Endothelial cell of umbilical vein (primary cell): ENCODE measurements around the gene RSPH1. TPM values are rescaled to one million over a fixed set of nuclear protein-coding genes. Genes with fewer than 3 reads are reported as not detected.

Experiments
- BruUV-seq: library from RNA; stranded (reverse); fragments of 400-500 nt; replicated peaks from 2 replicates; lab custom pipeline; 2021; lab: Mats Ljungman, UMichigan
- CTCF ChIA-PET: fragments of 300-600, 350-600 bp; sonication (Branson Sonifier 250); formaldehyde crosslinking; loops from one replicate; lab custom pipeline; 2021; ENCODE audit warnings: antibody characterized with exemption, inconsistent platforms; lab: Charles Lee
- POLR2A ChIA-PET: fragments of 300-600, 350-600 bp; sonication (Branson Sonifier 250); formaldehyde crosslinking; loops from one replicate; lab custom pipeline; 2021; ENCODE audit warnings: antibody characterized with exemption, inconsistent platforms; lab: Charles Lee
- DNase-seq: peaks from one replicate; pipeline ENCODE4 v3.0.0-alpha.2; 2011; ENCODE audit warnings: low read depth, low spot score
- FAIRE-seq: peaks from 2 replicates; lab custom pipeline; 2011; peaks lifted over from hg19 to GRCh38; lab: Jason Lieb, UNC
- H2AFZ ChIP-seq: 2 replicates; pipeline ENCODE4 v1.6.0; 2012; ENCODE audit warnings: low read depth, low read length, control low read depth, inconsistent platforms
- H3K27ac ChIP-seq: 2 replicates; pipeline ENCODE4 v1.5.1; 2011; ENCODE audit warnings: low read depth, mild to moderate bottlenecking, control low read depth, low read length, moderate library complexity; ENCODE audit not compliant: insufficient read depth
- H3K27me3 ChIP-seq, 2 experiments: 2 replicates each; pipeline versions ENCODE4 v1.6.0 to v1.6.1; 2011; ENCODE audit warnings: low read length in 2 of 2, mixed read lengths in 1 of 2; ENCODE audit not compliant: control insufficient read depth in 2 of 2, insufficient read depth in 2 of 2
- H3K36me3 ChIP-seq, 2 experiments: 2 replicates in 1 of 2; 3 replicates in 1 of 2; pipeline ENCODE4 v1.5.1; 2011; ENCODE audit warnings: low read length in 2 of 2, mild to moderate bottlenecking in 1 of 2, moderate library complexity in 1 of 2; ENCODE audit not compliant: control insufficient read depth in 2 of 2, insufficient read depth in 2 of 2; ENCODE audit errors: extremely low read depth in 1 of 2
- H3K4me1 ChIP-seq: 3 replicates; pipeline ENCODE4 v1.5.1; 2011; ENCODE audit warnings: mild to moderate bottlenecking, low read length; ENCODE audit not compliant: control insufficient read depth, insufficient read depth; ENCODE audit errors: extremely low read depth
- H3K4me2 ChIP-seq: 2 replicates; pipeline ENCODE4 v1.6.1; 2011; ENCODE audit warnings: low read length, control low read depth, mixed read lengths; ENCODE audit not compliant: insufficient read depth
- H3K4me3 ChIP-seq, 3 experiments: fragments of 200-600 bp in 1 of 3; sonication (generic), shearing (Covaris generic) in 1 of 3; replicated peaks in 1 of 3; 2 replicates each; pipeline ENCODE4 v1.5.1; 2011 to 2016; ENCODE audit warnings: control low read depth in 3 of 3, low read length in 3 of 3, mild to moderate bottlenecking in 2 of 3, inconsistent platforms in 1 of 3, low read depth in 1 of 3, moderate library complexity in 1 of 3; ENCODE audit not compliant: insufficient read depth in 1 of 3
- H3K79me2 ChIP-seq: 2 replicates; pipeline ENCODE4 v1.6.0; 2012; ENCODE audit warnings: low read length, inconsistent platforms; ENCODE audit not compliant: control insufficient read depth, insufficient read depth
- H3K9ac ChIP-seq: replicated peaks from 2 replicates; pipeline ENCODE3; 2011; ENCODE audit warnings: low read length, control low read depth; ENCODE audit not compliant: insufficient read depth; ENCODE audit errors: extremely low read depth
- H3K9me1 ChIP-seq: replicated peaks from 3 replicates; pipeline ENCODE4 v1.6.0; 2011; ENCODE audit warnings: mild to moderate bottlenecking, low read length; ENCODE audit not compliant: control insufficient read depth, insufficient read depth; ENCODE audit errors: extremely low read depth
- H3K9me3 ChIP-seq: replicated peaks from 2 replicates; pipeline ENCODE4 v1.5.1; 2012; ENCODE audit warnings: low read length, inconsistent platforms; ENCODE audit not compliant: control insufficient read depth, insufficient read depth
- H4K20me1 ChIP-seq: replicated peaks from 2 replicates; pipeline ENCODE3; 2011; ENCODE audit warnings: mild to moderate bottlenecking, low read length; ENCODE audit not compliant: control insufficient read depth, insufficient read depth; ENCODE audit errors: extremely low read depth
- EZH2 ChIP-seq: IDR thresholded peaks from 2 replicates; pipeline ENCODE4 v1.6.1; 2012; ENCODE audit warnings: borderline replicate concordance, low read depth, mild to moderate bottlenecking, moderate library complexity, low read length, inconsistent platforms; ENCODE audit not compliant: severe bottlenecking
- FOS ChIP-seq: IDR thresholded peaks from 2 replicates; pipeline ENCODE4 v1.6.1; 2011; ENCODE audit warnings: mild to moderate bottlenecking, low read length, moderate library complexity, borderline replicate concordance; ENCODE audit not compliant: insufficient read depth
- GATA2 ChIP-seq: IDR thresholded peaks from 2 replicates; pipeline ENCODE4 v1.7.0; 2011; ENCODE audit warnings: low read depth, mild to moderate bottlenecking, moderate library complexity, mixed read lengths, low read length; ENCODE audit not compliant: insufficient read length, insufficient read depth
- JUN ChIP-seq: IDR thresholded peaks from 2 replicates; pipeline ENCODE4 v1.6.1; 2011; ENCODE audit warnings: borderline replicate concordance, low read depth; ENCODE audit not compliant: insufficient read length, insufficient read depth
- MYC ChIP-seq: IDR thresholded peaks from one replicate; pipeline ENCODE4 v1.6.1; 2011; ENCODE audit warnings: mild to moderate bottlenecking, low read depth, low read length
- POLR2A ChIP-seq: IDR thresholded peaks from 2 replicates; pipeline ENCODE4 v1.6.1; 2012; ENCODE audit warnings: low read depth, mild to moderate bottlenecking, control low read depth, low read length
- POLR2AphosphoS5 ChIP-seq: IDR thresholded peaks from 2 replicates; pipeline ENCODE4 v1.6.1; 2012; ENCODE audit warnings: low read depth, mild to moderate bottlenecking, control low read depth, low read length, moderate library complexity; ENCODE audit not compliant: insufficient read depth
- dilution Hi-C: fragments of 300-500 bp; cut with MboI; formaldehyde crosslinking; loops from one replicate; pipeline ENCODE4 v1.15.0; 2019; ENCODE audit warnings: low sequenced_read_pairs; ENCODE audit not compliant: extremely low pct_ligation_motif_present
- intact Hi-C: fragments of 100-400 bp; cut with micrococcal nuclease; formaldehyde crosslinking; loops from one replicate; pipeline ENCODE4 v1.10.0; 2022
- polyA plus RNA-seq, 4 experiments: library from polyadenylated mRNA; depleted of rRNA in 3 of 4; stranded (reverse) in 3 of 4; unstranded in 1 of 4; fragments of >200 nt; gene quantifications; 2 replicates each; pipeline versions ENCODE4 v1.2.1 to v1.2.3, GENCODE V29; 2011 to 2012; ENCODE audit warnings: missing spikeins in 1 of 4
- total RNA-seq: library from RNA; stranded (reverse); gene quantifications from 2 replicates; pipeline ENCODE4 v1.2.3, GENCODE V29; 2021
- TF ChIP-seq, protein P1 (sequence below): IDR thresholded peaks from 2 replicates; pipeline ENCODE4 v1.6.1; 2011; ENCODE audit not compliant: insufficient read depth, insufficient read length
- TF ChIP-seq, protein P2 (sequence below), 2 donors: IDR thresholded peaks; 1 replicate in 1 of 2; 2 replicates in 1 of 2; pipeline ENCODE4 v1.5.1; 2011; ENCODE audit warnings: low read length in 2 of 2, mild to moderate bottlenecking in 2 of 2, moderate library complexity in 2 of 2, control low read depth in 1 of 2, inconsistent platforms in 1 of 2, low read depth in 1 of 2; ENCODE audit not compliant: insufficient read depth in 1 of 2; ENCODE audit errors: extremely low read depth in 1 of 2

The RSPH1 gene
- total and polyA plus RNA-seq, 2 donors (not counting 3 experiments of a cell fraction or from before 2014, with no cell fraction given): 0.08 TPM; not detected in 1

- H2AFZ ChIP-seq: no peak overlapping the region
- peaks cover 2 to 5% of the 10 kb centered on the region in 2 experiments for H3K27me3 ChIP-seq
- H3K79me2 ChIP-seq: no peaks in the 10 kb centered on the region
- BruUV-seq: no TSS peak
- intact Hi-C loops (no loop called here), dilution Hi-C loops (no loop called here)
- H3K9me3 ChIP-seq: no peaks in the 10 kb centered on the region
- POLR2A ChIA-PET: no interaction called here
- H3K4me1 ChIP-seq: no peaks in the 10 kb centered on the region
- no peak overlapping the region for H3K27ac ChIP-seq
- no peak overlapping the region for H3K9ac ChIP-seq
- no peak overlapping the region for H3K4me3 ChIP-seq
- H3K9me1 ChIP-seq: no peaks in the 10 kb centered on the region
- no peaks in the 10 kb centered on the region for H3K36me3 ChIP-seq
- no peak overlapping the region for H3K4me2 ChIP-seq
- DNase-seq (no peak), FAIRE-seq (no peak)
- TF ChIP-seq POLR2AphosphoS5 (no peak), EZH2 (no peak), JUN (no peak), POLR2A (no peak), FOS (no peak), MYC (no peak), GATA2 (no peak)
- TF ChIP-seq, protein P1, sequence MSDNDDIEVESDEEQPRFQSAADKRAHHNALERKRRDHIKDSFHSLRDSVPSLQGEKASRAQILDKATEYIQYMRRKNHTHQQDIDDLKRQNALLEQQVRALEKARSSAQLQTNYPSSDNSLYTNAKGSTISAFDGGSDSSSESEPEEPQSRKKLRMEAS: no peak
- TF ChIP-seq, protein P2, sequence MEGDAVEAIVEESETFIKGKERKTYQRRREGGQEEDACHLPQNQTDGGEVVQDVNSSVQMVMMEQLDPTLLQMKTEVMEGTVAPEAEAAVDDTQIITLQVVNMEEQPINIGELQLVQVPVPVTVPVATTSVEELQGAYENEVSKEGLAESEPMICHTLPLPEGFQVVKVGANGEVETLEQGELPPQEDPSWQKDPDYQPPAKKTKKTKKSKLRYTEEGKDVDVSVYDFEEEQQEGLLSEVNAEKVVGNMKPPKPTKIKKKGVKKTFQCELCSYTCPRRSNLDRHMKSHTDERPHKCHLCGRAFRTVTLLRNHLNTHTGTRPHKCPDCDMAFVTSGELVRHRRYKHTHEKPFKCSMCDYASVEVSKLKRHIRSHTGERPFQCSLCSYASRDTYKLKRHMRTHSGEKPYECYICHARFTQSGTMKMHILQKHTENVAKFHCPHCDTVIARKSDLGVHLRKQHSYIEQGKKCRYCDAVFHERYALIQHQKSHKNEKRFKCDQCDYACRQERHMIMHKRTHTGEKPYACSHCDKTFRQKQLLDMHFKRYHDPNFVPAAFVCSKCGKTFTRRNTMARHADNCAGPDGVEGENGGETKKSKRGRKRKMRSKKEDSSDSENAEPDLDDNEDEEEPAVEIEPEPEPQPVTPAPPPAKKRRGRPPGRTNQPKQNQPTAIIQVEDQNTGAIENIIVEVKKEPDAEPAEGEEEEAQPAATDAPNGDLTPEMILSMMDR (IDR thresholded peaks at IDR 0.05; ENCODE audit: extremely low read depth in 1 of 2, insufficient read depth in 1 of 2, low read depth in 1 of 2, low read length in 2 of 2): no peak
- no peaks in the 10 kb centered on the region for H4K20me1 ChIP-seq
- CTCF ChIA-PET: no interaction called here
Measured at GRCh38 chr21:42456457-42456856, 39.6 kb downstream of the RSPH1 start.
